H9 (cell line): ENCODE data around the gene FOSL2. TPM values are rescaled to one million over a fixed set of nuclear protein-coding genes. Genes with fewer than 3 reads are reported as not detected.

Experiments
- DNase-seq: peaks from one replicate; pipeline ENCODE4 v3.0.0-alpha.2; 2017
- H2AFZ ChIP-seq: one replicate; pipeline ENCODE4 v1.6.1; 2013; ENCODE audit warnings: mild to moderate bottlenecking, low read length, control low read depth, moderate library complexity
- H2AK5ac ChIP-seq: 2 replicates; pipeline ENCODE4 v1.6.1; 2013; ENCODE audit warnings: low read length, control low read depth, mixed read lengths; ENCODE audit not compliant: insufficient read length
- H2BK120ac ChIP-seq: one replicate; pipeline ENCODE4 v1.6.1; 2013; ENCODE audit warnings: low read depth, mild to moderate bottlenecking, low read length, control low read depth, inconsistent platforms; ENCODE audit not compliant: poor library complexity, severe bottlenecking
- H2BK12ac ChIP-seq: 2 replicates; pipeline ENCODE4 v1.6.1; 2013; ENCODE audit warnings: low read length, control low read depth, mixed read lengths, low read depth; ENCODE audit not compliant: insufficient read length
- H2BK15ac ChIP-seq: 2 replicates; pipeline ENCODE4 v1.6.1; 2013; ENCODE audit warnings: low read depth, low read length, control low read depth
- H2BK20ac ChIP-seq: one replicate; pipeline ENCODE4 v1.6.1; 2013; ENCODE audit warnings: low read depth, mild to moderate bottlenecking, low read length, control low read depth, inconsistent platforms; ENCODE audit not compliant: poor library complexity, severe bottlenecking
- H2BK5ac ChIP-seq: 2 replicates; pipeline ENCODE4 v1.6.1; 2013; ENCODE audit warnings: low read length, control low read depth, mixed read lengths; ENCODE audit not compliant: insufficient read length
- H3K14ac ChIP-seq: 2 replicates; pipeline ENCODE4 v1.6.1; 2013; ENCODE audit warnings: low read length, control low read depth; ENCODE audit not compliant: insufficient read depth
- H3K18ac ChIP-seq: 2 replicates; pipeline ENCODE4 v1.6.1; 2013; ENCODE audit warnings: low read depth, mild to moderate bottlenecking, mixed read lengths, low read length, control low read depth; ENCODE audit not compliant: insufficient read length
- H3K23ac ChIP-seq: 2 replicates; pipeline ENCODE4 v1.6.1; 2013; ENCODE audit warnings: low read length, control low read depth, mixed read lengths, low read depth; ENCODE audit not compliant: insufficient read length
- H3K23me2 ChIP-seq: 2 replicates; pipeline ENCODE4 v1.6.1; 2013; ENCODE audit warnings: low read depth, mild to moderate bottlenecking, mixed read lengths, low read length, control low read depth; ENCODE audit not compliant: insufficient read length, poor library complexity, severe bottlenecking
- H3K27ac ChIP-seq: 2 replicates; pipeline ENCODE4 v1.5.1; 2013; ENCODE audit warnings: low read length, control low read depth, mixed read lengths, low read depth; ENCODE audit not compliant: insufficient read length
- H3K27me3 ChIP-seq: 2 replicates; pipeline ENCODE4 v1.6.1; 2013; ENCODE audit warnings: low read length, control low read depth, inconsistent platforms; ENCODE audit not compliant: insufficient read depth
- H3K4ac ChIP-seq: 2 replicates; pipeline ENCODE4 v1.6.1; 2013; ENCODE audit warnings: low read depth, mild to moderate bottlenecking, control low read depth, inconsistent platforms, low read length, moderate library complexity
- H3K4me1 ChIP-seq: 2 replicates; pipeline ENCODE4 v1.6.1; 2013; ENCODE audit warnings: low read length, control low read depth, inconsistent platforms; ENCODE audit not compliant: insufficient read depth
- H3K4me2 ChIP-seq: 2 replicates; pipeline ENCODE4 v1.6.1; 2013; ENCODE audit warnings: low read length, control low read depth, mixed read lengths; ENCODE audit not compliant: insufficient read length, insufficient read depth
- H3K56ac ChIP-seq: 2 replicates; pipeline ENCODE4 v1.6.1; 2013; ENCODE audit warnings: low read depth, mild to moderate bottlenecking, mixed read lengths, low read length, control low read depth; ENCODE audit not compliant: insufficient read length
- H3K79me1 ChIP-seq: 2 replicates; pipeline ENCODE4 v1.6.1; 2013; ENCODE audit warnings: low read depth, mild to moderate bottlenecking, moderate library complexity, low read length, control low read depth, inconsistent platforms; ENCODE audit not compliant: insufficient read depth, poor library complexity, severe bottlenecking
- H3K79me2 ChIP-seq: 2 replicates; pipeline ENCODE4 v1.6.1; 2013; ENCODE audit warnings: low read length, control low read depth, inconsistent platforms; ENCODE audit not compliant: insufficient read depth
- H3K9ac ChIP-seq: 2 replicates; pipeline ENCODE4 v1.6.1; 2013; ENCODE audit warnings: low read length, control low read depth, mixed read lengths; ENCODE audit not compliant: insufficient read length; ENCODE audit errors: extremely low read depth
- H3K9me3 ChIP-seq: one replicate; pipeline ENCODE4 v1.6.1; 2013; ENCODE audit warnings: low read depth, low read length, inconsistent platforms; ENCODE audit not compliant: control insufficient read depth
- H3T11ph ChIP-seq: one replicate; pipeline ENCODE4 v1.6.1; 2013; ENCODE audit warnings: mild to moderate bottlenecking, low read length, control low read depth, inconsistent platforms
- H4K20me1 ChIP-seq: one replicate; pipeline ENCODE4 v1.6.1; 2013; ENCODE audit not compliant: control insufficient read depth, insufficient read length, insufficient read depth
- H4K5ac ChIP-seq: 2 replicates; pipeline ENCODE4 v1.6.1; 2013; ENCODE audit warnings: low read depth, mild to moderate bottlenecking, mixed read lengths, low read length, control low read depth; ENCODE audit not compliant: insufficient read length
- H4K8ac ChIP-seq: replicated peaks from 2 replicates; pipeline ENCODE4 v1.6.1; 2013; ENCODE audit warnings: low read length, control low read depth, mixed read lengths, low read depth; ENCODE audit not compliant: insufficient read length
- H4K91ac ChIP-seq: 2 replicates; pipeline ENCODE4 v1.6.1; 2013; ENCODE audit warnings: low read depth, mild to moderate bottlenecking, moderate library complexity, mixed read lengths, low read length, control low read depth; ENCODE audit not compliant: insufficient read length
- H3K27ac Mint-ChIP-seq, 3 experiments: 2 replicates in 2 of 3; 3 replicates in 1 of 3; pipeline ENCODE4 v1.8.0; 2020 to 2021; ENCODE audit warnings: mixed read lengths in 3 of 3, mild to moderate bottlenecking in 1 of 3, moderate library complexity in 1 of 3
- H3K27me3 Mint-ChIP-seq: 2 replicates; pipeline ENCODE4 v1.8.0; 2021; ENCODE audit warnings: low read depth, mild to moderate bottlenecking, moderate library complexity, mixed read lengths
- H3K36me3 Mint-ChIP-seq, 3 experiments: 2 replicates in 2 of 3; 3 replicates in 1 of 3; pipeline ENCODE4 v1.8.0; 2020 to 2021; ENCODE audit warnings: low read depth in 3 of 3, mixed read lengths in 3 of 3; ENCODE audit not compliant: insufficient read depth in 1 of 3
- H3K4me1 Mint-ChIP-seq, 2 experiments: 2 replicates each; pipeline ENCODE4 v1.8.0; 2020; ENCODE audit warnings: mixed read lengths in 2 of 2
- H3K4me3 Mint-ChIP-seq, 2 experiments: 2 replicates in 1 of 2; 3 replicates in 1 of 2; pipeline ENCODE4 v1.8.0; 2020 to 2021; ENCODE audit warnings: mild to moderate bottlenecking in 2 of 2, mixed read lengths in 2 of 2, moderate library complexity in 1 of 2
- H3K9me3 Mint-ChIP-seq, 2 experiments: 2 replicates in 1 of 2; 3 replicates in 1 of 2; pipeline ENCODE4 v1.8.0; 2020; ENCODE audit warnings: mild to moderate bottlenecking in 2 of 2, mixed read lengths in 2 of 2, moderate library complexity in 1 of 2
- WGBS: extraction: QIAGEN DNeasy Blood & Tissue Kit; methylation state at CpG from one replicate; pipeline ENCODE4 v1.1.7; 2013; ENCODE audit warnings: missing lambda C conversion rate, low lambda C conversion rate, mixed read lengths; ENCODE audit not compliant: insufficient read length; ENCODE audit errors: extremely low coverage; 5-methylcytosine and 5-hydroxymethylcytosine counted together
- total RNA-seq: library from RNA; stranded (reverse); gene quantifications from 2 replicates; pipeline ENCODE4 v1.2.1, GENCODE V29; 2021
- TF ChIP-seq, protein P1 (sequence below): fragments of 200-600 bp; sonication (generic); conservative IDR thresholded peaks from 3 replicates; pipeline ENCODE4 v1.8.0; 2021; ENCODE audit warnings: antibody characterized with exemption, mild to moderate bottlenecking

FOSL2 gene
- total RNA-seq, 1 experiment from 2014 or later, result 7.4 TPM

DNA sequence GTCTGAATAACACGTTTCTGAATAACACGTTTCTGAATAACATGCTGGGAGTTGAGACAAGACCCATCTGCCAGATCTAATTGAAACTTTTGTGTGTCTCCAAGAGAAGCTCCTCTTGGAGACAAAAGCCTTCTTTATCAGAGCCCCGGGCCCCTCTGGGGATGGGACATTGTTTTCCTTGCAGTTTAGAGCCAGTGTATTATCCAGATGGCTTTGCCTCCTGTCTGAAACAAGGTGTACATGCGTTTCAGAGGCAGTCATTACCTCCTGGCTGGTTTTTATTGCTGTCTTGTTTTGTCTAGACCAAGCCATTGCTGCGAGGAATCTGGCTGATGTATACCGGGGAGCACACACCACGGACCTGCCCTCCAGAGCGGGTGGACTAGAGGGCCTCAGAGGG, 7.8 kb downstream of the FOSL2 start:
- no peaks in the 10 kb centered on the region for H3K9me3 Mint-ChIP-seq
- H3K4me2 ChIP-seq, result no peak overlapping the region

More for the DNA sequence above, 7.8 kb downstream of the FOSL2 start:
- Histone ChIP-seq H3K4ac (no peak overlapping the region), H2BK15ac (no peak overlapping the region), H2BK120ac (no peak overlapping the region), H2BK12ac (no peak overlapping the region), H3K4me1 (no peaks in the 10 kb centered on the region), H3K23me2 (no peaks in the 10 kb centered on the region), H2BK5ac (no peak overlapping the region), H3K27me3 (peaks cover 3% of the 10 kb centered on the region; the same call in 1 of the 2 replicates), H3K14ac (no peak overlapping the region), H2AFZ (no peak overlapping the region), H3K9ac (no peak overlapping the region), H2AK5ac (no peak overlapping the region), H3K56ac (no peak overlapping the region), H3K79me1 (no peaks in the 10 kb centered on the region), H4K8ac (no peak overlapping the region), H4K5ac (no peak overlapping the region), H3T11ph (no peak overlapping the region), H2BK20ac (no peak overlapping the region), H3K79me2 (no peaks in the 10 kb centered on the region), H3K27ac (no peak overlapping the region), H4K20me1 (no peaks in the 10 kb centered on the region), H3K23ac (no peak overlapping the region), H4K91ac (no peak overlapping the region), H3K9me3 (no peaks in the 10 kb centered on the region), H3K18ac (no peak overlapping the region)
- Mint-ChIP-seq H3K36me3 (no peaks in the 10 kb centered on the region), H3K27me3 (no peaks in the 10 kb centered on the region), H3K27ac (no peak overlapping the region; a peak in 1 of 7 replicates), H3K4me1 (peaks cover 10 to 12% of the 10 kb centered on the region in 2 experiments), H3K4me3 (no peak overlapping the region)
- TF ChIP-seq, protein P1, sequence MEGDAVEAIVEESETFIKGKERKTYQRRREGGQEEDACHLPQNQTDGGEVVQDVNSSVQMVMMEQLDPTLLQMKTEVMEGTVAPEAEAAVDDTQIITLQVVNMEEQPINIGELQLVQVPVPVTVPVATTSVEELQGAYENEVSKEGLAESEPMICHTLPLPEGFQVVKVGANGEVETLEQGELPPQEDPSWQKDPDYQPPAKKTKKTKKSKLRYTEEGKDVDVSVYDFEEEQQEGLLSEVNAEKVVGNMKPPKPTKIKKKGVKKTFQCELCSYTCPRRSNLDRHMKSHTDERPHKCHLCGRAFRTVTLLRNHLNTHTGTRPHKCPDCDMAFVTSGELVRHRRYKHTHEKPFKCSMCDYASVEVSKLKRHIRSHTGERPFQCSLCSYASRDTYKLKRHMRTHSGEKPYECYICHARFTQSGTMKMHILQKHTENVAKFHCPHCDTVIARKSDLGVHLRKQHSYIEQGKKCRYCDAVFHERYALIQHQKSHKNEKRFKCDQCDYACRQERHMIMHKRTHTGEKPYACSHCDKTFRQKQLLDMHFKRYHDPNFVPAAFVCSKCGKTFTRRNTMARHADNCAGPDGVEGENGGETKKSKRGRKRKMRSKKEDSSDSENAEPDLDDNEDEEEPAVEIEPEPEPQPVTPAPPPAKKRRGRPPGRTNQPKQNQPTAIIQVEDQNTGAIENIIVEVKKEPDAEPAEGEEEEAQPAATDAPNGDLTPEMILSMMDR, result no peak
- no peak for DNase-seq
- WGBS, result no CpG with 5 or more reads among the region's 8 CpGs
